GM06990 (cell line): ENCODE measurements around the gene HECW1.
A peak's percentile ranks its signal among the peaks of the same experiment; 100 is the strongest.

ENCODE experiments used
- DNase-seq: peaks from one replicate; pipeline ENCODE4 v3.0.0-alpha.2; 2011; ENCODE audit not compliant: insufficient read length; ENCODE audit errors: extremely low read depth
- H3K27me3 ChIP-seq: replicated peaks from 2 replicates; pipeline ENCODE4 v1.6.0; 2011; ENCODE audit warnings: low read length; ENCODE audit not compliant: control insufficient read depth, insufficient read depth
- H3K36me3 ChIP-seq: 2 replicates; pipeline ENCODE4 v1.5.1; 2011; ENCODE audit warnings: low read length; ENCODE audit not compliant: control insufficient read depth, insufficient read depth
- H3K4me3 ChIP-seq: replicated peaks from 2 replicates; pipeline ENCODE4 v1.5.1; 2011; ENCODE audit warnings: low read depth, mild to moderate bottlenecking, control low read depth, low read length
- TF ChIP-seq, protein P1 (sequence below): IDR thresholded peaks from 2 replicates; pipeline ENCODE4 v1.5.1; 2011; ENCODE audit warnings: low read length, control low read depth, mild to moderate bottlenecking, inconsistent platforms; ENCODE audit not compliant: insufficient read depth, poor library complexity, severe bottlenecking

HECW1 gene

GRCh38 chr7:43248961-43249822 is 136.7 kb downstream of the HECW1 start:
- Histone ChIP-seq H3K4me3 (no peak overlapping the region), H3K36me3 (no peaks in the 10 kb centered on the region), H3K27me3 (no peaks in the 10 kb centered on the region)
- no peak for DNase-seq
- TF ChIP-seq, protein P1, sequence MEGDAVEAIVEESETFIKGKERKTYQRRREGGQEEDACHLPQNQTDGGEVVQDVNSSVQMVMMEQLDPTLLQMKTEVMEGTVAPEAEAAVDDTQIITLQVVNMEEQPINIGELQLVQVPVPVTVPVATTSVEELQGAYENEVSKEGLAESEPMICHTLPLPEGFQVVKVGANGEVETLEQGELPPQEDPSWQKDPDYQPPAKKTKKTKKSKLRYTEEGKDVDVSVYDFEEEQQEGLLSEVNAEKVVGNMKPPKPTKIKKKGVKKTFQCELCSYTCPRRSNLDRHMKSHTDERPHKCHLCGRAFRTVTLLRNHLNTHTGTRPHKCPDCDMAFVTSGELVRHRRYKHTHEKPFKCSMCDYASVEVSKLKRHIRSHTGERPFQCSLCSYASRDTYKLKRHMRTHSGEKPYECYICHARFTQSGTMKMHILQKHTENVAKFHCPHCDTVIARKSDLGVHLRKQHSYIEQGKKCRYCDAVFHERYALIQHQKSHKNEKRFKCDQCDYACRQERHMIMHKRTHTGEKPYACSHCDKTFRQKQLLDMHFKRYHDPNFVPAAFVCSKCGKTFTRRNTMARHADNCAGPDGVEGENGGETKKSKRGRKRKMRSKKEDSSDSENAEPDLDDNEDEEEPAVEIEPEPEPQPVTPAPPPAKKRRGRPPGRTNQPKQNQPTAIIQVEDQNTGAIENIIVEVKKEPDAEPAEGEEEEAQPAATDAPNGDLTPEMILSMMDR = no peak

GRCh38 chr7:43249823-43250145 is 137.3 kb downstream of the HECW1 start:
- no peak for DNase-seq
- H3K4me3 ChIP-seq = no peak overlapping the region

GRCh38 chr7:43260980-43261878 is 148.8 kb downstream of the HECW1 start:
- H3K27me3 ChIP-seq = no peaks in the 10 kb centered on the region
- DNase-seq = peak; percentile 46

More at GRCh38 chr7:43249823-43250145, 137.3 kb downstream of the HECW1 start:
- TF ChIP-seq, protein P1 = no peak
- no peaks in the 10 kb centered on the region for H3K27me3 ChIP-seq
- H3K36me3 ChIP-seq = no peaks in the 10 kb centered on the region

DNA sequence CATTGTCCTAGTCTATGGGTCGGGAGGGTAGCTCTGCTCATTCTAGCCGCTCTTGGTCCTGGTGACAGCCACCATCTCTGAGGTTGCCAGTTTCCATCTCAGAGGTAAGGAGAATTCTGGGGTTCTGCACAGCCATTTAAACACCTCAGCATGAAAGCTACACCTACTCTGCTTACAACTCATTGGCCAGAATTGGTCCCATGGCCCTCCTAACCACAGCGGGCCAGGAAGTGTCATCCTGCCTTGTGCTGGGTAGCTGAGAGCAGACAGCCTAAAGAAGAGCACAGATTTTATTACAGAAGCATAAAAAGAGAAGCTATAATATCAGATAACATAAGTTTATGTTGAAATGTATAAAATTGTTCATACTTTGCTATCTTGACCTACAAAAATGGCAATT is 152.7 kb downstream of the HECW1 start:
- TF ChIP-seq, protein P1 = no peak
- no peaks in the 10 kb centered on the region for H3K27me3 ChIP-seq
- H3K36me3 ChIP-seq = no peaks in the 10 kb centered on the region
- no peak for DNase-seq
- no peak overlapping the region for H3K4me3 ChIP-seq

More at GRCh38 chr7:43260980-43261878, 148.8 kb downstream of the HECW1 start:
- TF ChIP-seq, protein P1 = peak; percentile 86
- Histone ChIP-seq H3K36me3 (no peaks in the 10 kb centered on the region), H3K4me3 (no peak overlapping the region)

DNA sequence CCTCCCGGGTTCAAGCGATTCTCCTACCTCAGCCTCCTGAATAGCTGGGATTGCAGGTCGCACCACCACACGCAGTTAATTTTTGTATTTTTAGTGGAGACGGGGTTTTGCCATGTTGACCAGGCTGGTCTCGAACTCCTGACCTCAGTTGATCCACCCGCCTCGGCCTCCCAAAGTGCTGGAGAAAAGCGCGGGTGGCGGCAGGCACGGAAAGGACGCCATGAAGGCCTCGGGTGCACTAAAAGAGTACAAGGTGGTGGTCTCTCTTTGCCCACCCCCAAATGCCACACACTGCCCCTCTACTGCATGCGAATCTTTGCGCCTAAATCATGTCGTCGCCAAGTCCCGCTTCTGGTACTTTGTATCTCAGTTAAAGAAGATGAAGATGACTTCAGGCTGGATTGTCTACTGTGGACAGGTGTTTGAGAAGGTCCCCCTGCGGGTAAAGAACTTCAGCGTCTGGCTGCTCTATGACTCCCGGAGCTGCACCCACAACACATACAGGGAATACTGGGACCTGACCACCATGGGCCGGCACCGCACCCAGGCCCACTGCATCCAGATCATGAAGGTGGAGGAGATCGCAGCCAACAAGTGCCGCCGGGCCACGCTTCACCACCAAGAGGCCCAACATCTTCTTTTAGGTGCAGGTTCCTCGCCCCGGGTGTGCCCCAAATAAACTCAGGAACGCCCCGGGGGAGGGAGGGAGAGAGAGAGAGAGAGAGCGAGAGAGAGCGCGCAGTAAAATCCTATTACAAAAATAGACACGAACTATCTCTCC is 161.7 kb downstream of the HECW1 start:
- no peak overlapping the region for H3K4me3 ChIP-seq
- no peaks in the 10 kb centered on the region for H3K36me3 ChIP-seq
- no peaks in the 10 kb centered on the region; the same call in 1 of the 2 replicates for H3K27me3 ChIP-seq
- TF ChIP-seq, protein P1 = no peak
- DNase-seq = no peak
